ENCODE results near the gene NSUN2. TPM values are rescaled to one million over a fixed set of nuclear protein-coding genes. Genes with fewer than 3 reads are reported as not detected.

NSUN2 gene
- total RNA-seq, 4 donors from 2014 or later = 29.9 to 77.1 (median 51.7) TPM

DNA sequence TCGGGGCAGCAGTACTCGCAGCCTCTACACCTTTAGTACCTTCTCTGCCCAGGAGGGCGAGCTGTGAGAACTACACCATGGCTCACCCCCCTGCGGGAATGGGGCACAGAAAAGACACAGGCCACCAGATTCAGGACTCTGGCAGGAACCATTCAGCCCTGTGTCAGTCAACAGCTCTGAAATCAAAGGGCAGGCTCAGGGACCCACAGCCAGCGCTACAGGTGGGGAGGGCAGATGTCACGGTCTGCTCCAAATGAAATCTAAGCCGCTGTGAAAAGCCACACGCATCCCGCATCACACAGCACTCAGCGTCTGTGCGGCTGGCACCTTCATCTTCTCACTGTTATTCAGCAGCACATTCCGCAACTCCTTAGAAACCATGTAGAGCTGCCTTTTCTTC is 27.9 kb downstream of the NSUN2 start:
- 93 to 94% methylated on average over 9 to 12 of the region's 12 CpGs for WGBS, 2 donors (ENCODE audit: low coverage in 1 of 2)
- H3K36me3 ChIP-seq = peaks cover 1 to 81% (median 41%) of the 10 kb centered on the region in 4 donors
- no peaks in the 10 kb centered on the region for H3K4me1 ChIP-seq
- TF ChIP-seq EP300 (IDR thresholded peaks at IDR 0.05; ENCODE audit: low read depth) = no peak
- TF ChIP-seq, protein P1, sequence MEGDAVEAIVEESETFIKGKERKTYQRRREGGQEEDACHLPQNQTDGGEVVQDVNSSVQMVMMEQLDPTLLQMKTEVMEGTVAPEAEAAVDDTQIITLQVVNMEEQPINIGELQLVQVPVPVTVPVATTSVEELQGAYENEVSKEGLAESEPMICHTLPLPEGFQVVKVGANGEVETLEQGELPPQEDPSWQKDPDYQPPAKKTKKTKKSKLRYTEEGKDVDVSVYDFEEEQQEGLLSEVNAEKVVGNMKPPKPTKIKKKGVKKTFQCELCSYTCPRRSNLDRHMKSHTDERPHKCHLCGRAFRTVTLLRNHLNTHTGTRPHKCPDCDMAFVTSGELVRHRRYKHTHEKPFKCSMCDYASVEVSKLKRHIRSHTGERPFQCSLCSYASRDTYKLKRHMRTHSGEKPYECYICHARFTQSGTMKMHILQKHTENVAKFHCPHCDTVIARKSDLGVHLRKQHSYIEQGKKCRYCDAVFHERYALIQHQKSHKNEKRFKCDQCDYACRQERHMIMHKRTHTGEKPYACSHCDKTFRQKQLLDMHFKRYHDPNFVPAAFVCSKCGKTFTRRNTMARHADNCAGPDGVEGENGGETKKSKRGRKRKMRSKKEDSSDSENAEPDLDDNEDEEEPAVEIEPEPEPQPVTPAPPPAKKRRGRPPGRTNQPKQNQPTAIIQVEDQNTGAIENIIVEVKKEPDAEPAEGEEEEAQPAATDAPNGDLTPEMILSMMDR (IDR thresholded peaks at IDR 0.05) = no peak
- TF ChIP-seq POLR2AphosphoS5 (IDR thresholded peaks at IDR 0.05) = no peak
- no peak for TF ChIP-seq POLR2A (IDR thresholded peaks at IDR 0.05)
- no peak overlapping the region for H3K27ac ChIP-seq
- intact Hi-C loops (cut with DNase I; ENCODE audit: low total_unique reads) (no loop called here), in situ Hi-C loops (cut with MboI; ENCODE audit: low pct_ligation_motif_present in 1 of 4, low pct_unique_long_range_greater_than_20kb in 1 of 4, low sequenced_read_pairs in 3 of 4) (loop anchor here in 1 of 4 donors (25.0 kb wide), 1 partner anchor 132 kb away; no protein-coding TSS in a partner anchor)
- no peak overlapping the region for H3K4me3 ChIP-seq
- no peaks in the 10 kb centered on the region for H3K9me3 ChIP-seq
- DNase-seq = no peak
- H3K27me3 ChIP-seq = no peaks in the 10 kb centered on the region

DNA sequence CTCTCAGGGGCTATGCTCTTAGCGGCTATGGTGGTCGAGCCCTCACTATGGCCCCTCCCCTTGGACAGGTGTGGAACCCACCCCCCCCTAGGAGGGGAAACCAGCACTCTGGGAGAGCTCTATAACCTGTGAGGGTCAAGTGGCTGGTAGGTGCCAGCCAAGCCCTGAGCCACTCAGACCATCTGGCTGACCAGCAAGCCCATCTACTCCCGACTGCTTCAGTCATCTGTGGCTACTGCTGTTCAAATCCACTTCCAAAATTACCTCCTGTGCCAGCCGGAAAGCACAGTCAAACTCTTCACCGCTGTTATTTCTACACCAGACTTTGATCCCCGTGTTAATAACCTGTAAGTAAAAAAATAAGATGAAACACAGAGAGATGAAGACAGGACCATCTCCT is 28.5 kb downstream of the NSUN2 start:
- H3K9me3 ChIP-seq = no peaks in the 10 kb centered on the region
- WGBS, 2 donors (ENCODE audit: low coverage in 1 of 2) = 92 to 97% methylated on average over 6 of the region's 6 CpGs
- in situ Hi-C loops (cut with MboI; ENCODE audit: low pct_ligation_motif_present in 1 of 4, low pct_unique_long_range_greater_than_20kb in 1 of 4, low sequenced_read_pairs in 3 of 4) (loop anchor here in 1 of 4 donors (25.0 kb wide), 1 partner anchor 133 kb away; no protein-coding TSS in a partner anchor), intact Hi-C loops (cut with DNase I; ENCODE audit: low total_unique reads) (no loop called here)
- no peak overlapping the region for H3K4me3 ChIP-seq
- peaks cover 0 to 79% (median 40%) of the 10 kb centered on the region in 4 donors for H3K36me3 ChIP-seq
- no peak overlapping the region for H3K27ac ChIP-seq
- no peak for TF ChIP-seq POLR2AphosphoS5 (IDR thresholded peaks at IDR 0.05)
- TF ChIP-seq, protein P1 (IDR thresholded peaks at IDR 0.05) = no peak
- no peak for TF ChIP-seq EP300 (IDR thresholded peaks at IDR 0.05; ENCODE audit: low read depth)
- TF ChIP-seq POLR2A (IDR thresholded peaks at IDR 0.05) = no peak
- DNase-seq = no peak
- no peaks in the 10 kb centered on the region for H3K4me1 ChIP-seq
- H3K27me3 ChIP-seq = no peaks in the 10 kb centered on the region

DNA sequence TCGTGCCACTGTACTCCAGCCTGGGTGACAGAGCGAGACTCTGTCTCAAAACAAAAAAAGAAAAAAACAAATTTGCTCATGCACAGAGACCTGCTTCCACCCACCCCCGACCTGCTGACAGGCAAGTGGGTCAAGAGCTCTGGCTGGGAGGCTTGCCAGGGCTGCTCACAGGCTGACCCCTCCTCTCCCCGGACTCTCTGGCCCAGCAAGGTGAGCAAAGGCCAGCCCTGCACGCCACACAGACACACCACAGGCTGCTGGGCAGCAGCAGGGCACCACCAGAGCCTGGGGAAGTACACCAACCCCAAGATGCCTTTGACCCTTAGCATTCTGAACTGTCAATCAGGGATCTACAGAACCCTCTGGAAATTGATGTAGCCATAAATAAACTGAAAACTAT is 29.2 kb downstream of the NSUN2 start:
- TF ChIP-seq POLR2AphosphoS5 (IDR thresholded peaks at IDR 0.05) (no peak), EP300 (IDR thresholded peaks at IDR 0.05; ENCODE audit: low read depth) (no peak), POLR2A (IDR thresholded peaks at IDR 0.05) (no peak)
- TF ChIP-seq, protein P1 (IDR thresholded peaks at IDR 0.05) = no peak
- Histone ChIP-seq H3K4me1 (no peaks in the 10 kb centered on the region), H3K27ac (no peak overlapping the region), H3K27me3 (no peaks in the 10 kb centered on the region), H3K9me3 (no peaks in the 10 kb centered on the region), H3K36me3 (peaks cover 0 to 75% (median 35%) of the 10 kb centered on the region in 4 donors), H3K4me3 (no peak overlapping the region)
- intact Hi-C loops (cut with DNase I; ENCODE audit: low total_unique reads) = no loop called here
- 92% methylated on average over 5 of the region's 5 CpGs; no CpG with 5 or more reads in 1 of the 2 donors for WGBS, 2 donors (ENCODE audit: low coverage in 1 of 2)
- DNase-seq = no peak
- in situ Hi-C loops (cut with MboI; ENCODE audit: low pct_ligation_motif_present in 1 of 4, low pct_unique_long_range_greater_than_20kb in 1 of 4, low sequenced_read_pairs in 3 of 4) = loop anchor here in 1 of 4 donors (25.0 kb wide), 1 partner anchor 134 kb away; no protein-coding TSS in a partner anchor

DNA sequence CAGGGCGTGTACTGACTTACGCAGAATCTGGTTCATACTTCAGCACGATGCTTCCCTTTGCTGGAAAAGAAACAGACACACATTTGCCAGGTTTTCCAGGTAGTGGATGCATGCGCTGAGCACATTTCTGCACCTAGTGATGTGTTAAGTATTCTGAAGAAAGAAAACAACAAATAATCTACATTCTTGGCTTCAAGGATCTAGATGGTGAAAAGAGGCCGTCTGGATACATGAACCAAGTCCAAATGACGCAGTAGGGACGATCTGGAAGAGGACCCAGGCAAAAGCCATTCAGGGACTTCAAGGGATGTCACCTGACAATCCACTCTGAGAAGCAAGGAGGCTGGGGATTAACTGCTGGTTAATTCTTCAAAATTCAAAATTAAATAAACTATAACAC is 30.4 kb downstream of the NSUN2 start:
- H3K4me1 ChIP-seq = no peaks in the 10 kb centered on the region
- no peaks in the 10 kb centered on the region for H3K9me3 ChIP-seq
- DNase-seq = no peak
- in situ Hi-C loops (cut with MboI; ENCODE audit: low pct_ligation_motif_present in 1 of 4, low pct_unique_long_range_greater_than_20kb in 1 of 4, low sequenced_read_pairs in 3 of 4) (loop anchor here in 1 of 4 donors (25.0 kb wide), 1 partner anchor 135 kb away; no protein-coding TSS in a partner anchor), intact Hi-C loops (cut with DNase I; ENCODE audit: low total_unique reads) (no loop called here)
- H3K27ac ChIP-seq = no peak overlapping the region
- no peaks in the 10 kb centered on the region for H3K27me3 ChIP-seq
- WGBS, 2 donors (ENCODE audit: low coverage in 1 of 2) = 93 to 94% methylated on average over 6 to 7 of the region's 7 CpGs
- H3K4me3 ChIP-seq = no peak overlapping the region
- peaks cover 0 to 68% (median 29%) of the 10 kb centered on the region in 4 donors for H3K36me3 ChIP-seq
- TF ChIP-seq POLR2AphosphoS5 (IDR thresholded peaks at IDR 0.05) (no peak), POLR2A (IDR thresholded peaks at IDR 0.05) (no peak), EP300 (IDR thresholded peaks at IDR 0.05; ENCODE audit: low read depth) (no peak)
- TF ChIP-seq, protein P1 (IDR thresholded peaks at IDR 0.05) = no peak

Data from transverse colon (tissue), 4 donors.